Measurements from ENCODE around the gene NTMT1. TPM values are rescaled to one million over a fixed set of nuclear protein-coding genes. Genes with fewer than 3 reads are reported as not detected.

Gene NTMT1
- total and polyA plus RNA-seq, 10 of the 15 experiments (the other 5 are each of a cell fraction or from before 2014, with no cell fraction given): 12.8 to 85.4 (median 39.3) TPM

- no peak for TF ChIP-seq HSF1 (IDR thresholded peaks at IDR 0.05; ENCODE audit: low read depth, low read length)
- TF ChIP-seq DPF2 (IDR thresholded peaks at IDR 0.05): no peak
Observed at GRCh38 chr9:129640086-129640870, 14.3 kb downstream of the NTMT1 start (continued).

GRCh38 chr9:129640871-129641749, 15.1 kb downstream of the NTMT1 start:
- H3K9me3 ChIP-seq (replicated peaks; ENCODE audit: control insufficient read depth, insufficient read depth, low read length): no peaks in the 10 kb centered on the region
- peaks cover 15% of the 10 kb centered on the region for H3K79me2 ChIP-seq (ENCODE audit: control insufficient read depth, insufficient read depth, low read length)
- DNase-seq (ENCODE audit: low read depth, low spot score): no peak
- TF ChIP-seq IRF4 (IDR thresholded peaks at IDR 0.05; ENCODE audit: low read depth, low read length): no peak
- TF ChIP-seq SIX5 (IDR thresholded peaks at IDR 0.05; ENCODE audit: low read depth, low read length, severe bottlenecking): no peak
- TF ChIP-seq FOS (IDR thresholded peaks at IDR 0.05; ENCODE audit: borderline replicate concordance, extremely low read depth, insufficient read length): no peak
- TF ChIP-seq SRF (IDR thresholded peaks at IDR 0.05; ENCODE audit: low read depth in 2 of 2, low read length in 2 of 2): no peak
- no peak for TF ChIP-seq RAD21 (IDR thresholded peaks at IDR 0.05; ENCODE audit: insufficient read depth, low read depth, low read length)
- TF ChIP-seq SMAD1 (IDR thresholded peaks at IDR 0.05; ENCODE audit: low read depth, partially characterized antibody): no peak
- TF ChIP-seq ZZZ3 (IDR thresholded peaks at IDR 0.05; ENCODE audit: control insufficient read depth, insufficient read length, low read depth): no peak
- no peak for TF ChIP-seq MYB (IDR thresholded peaks at IDR 0.05; ENCODE audit: borderline replicate concordance, low read depth, low read length)
- no peak for TF ChIP-seq PRDM15 (CRISPR knock-in tag; IDR thresholded peaks at IDR 0.05)
- no peak for TF ChIP-seq CBFB (IDR thresholded peaks at IDR 0.05; ENCODE audit: low read depth)
- no peak for TF ChIP-seq RAD51 (IDR thresholded peaks at IDR 0.05)
- FAIRE-seq: no peak
- peak overlapping the region; percentile 63 for H3K27ac ChIP-seq (ENCODE audit: control insufficient read depth, insufficient read depth)
- ChIA-PET CTCF (interaction anchor here (1.2 to 1.9 kb wide), 2 partner anchors 14 to 144 kb away, joined by 3 to 9 read pairs; no protein-coding TSS in a partner anchor), POLR2A (no interaction called here), SMC1A (ENCODE audit: uncharacterized antibody, unreplicated experiment) (no interaction called here), RAD21 (ENCODE audit: unreplicated experiment) (interaction anchor here (2.1 kb wide), 1 partner anchor 16 kb away, joined by 7 read pairs; the partner anchor contains the start of gene NTMT1)
- peaks cover 10 to 18% of the 10 kb centered on the region in 2 experiments; a peak in 3 of 4 replicates for H3K36me3 ChIP-seq (ENCODE audit: control insufficient read depth in 2 of 2, insufficient read depth in 2 of 2, low read length in 1 of 2)
- BruUV-seq (replicated peaks): TSS peak; percentile 76
- H2AFZ ChIP-seq (ENCODE audit: control insufficient read depth, low read depth, low read length): no peak overlapping the region
- H3K4me2 ChIP-seq (ENCODE audit: control insufficient read depth, insufficient read depth): peak overlapping the region; percentile 78
- peaks cover 6% of the 10 kb centered on the region; the same call in 1 of the 2 replicates for H3K4me1 ChIP-seq (ENCODE audit: control insufficient read depth, insufficient read depth, low read length)
- peak; percentile 33 for ATAC-seq
- peak overlapping the region; percentile 90 for H3K4me3 ChIP-seq
- no peaks in the 10 kb centered on the region for H3K27me3 ChIP-seq (replicated peaks in 1 of 2; ENCODE audit: control insufficient read depth in 2 of 2, insufficient read depth in 2 of 2, low read length in 1 of 2)
- H3K9ac ChIP-seq (ENCODE audit: control insufficient read depth, insufficient read depth, low read length): peak overlapping the region; percentile 70
- WGBS (ENCODE audit: insufficient coverage, insufficient replicate concordance, low lambda C conversion rate, missing lambda C conversion rate): 24% methylated on average over 41 of the region's 44 CpGs
- in situ Hi-C loops (cut with MboI): no loop called here
- intact Hi-C loops (cut with micrococcal nuclease; ENCODE audit: unreplicated experiment): no loop called here
- no peaks in the 10 kb centered on the region for H4K20me1 ChIP-seq (ENCODE audit: control insufficient read depth, insufficient read depth)

Measured in GM12878 (cell line).